Stimulated activated CD8-positive, alpha-beta memory T cell treated with anti-CD3 and anti-CD28 coated beads, Interleukin-4, amount 100 ng/mL, for 48 hours (primary cell): ENCODE data around the gene KIF3C.
"Not testable (repeated sequence)": the region's sequence is repeated elsewhere in the genome, so short reads cannot be mapped to it uniquely, and the experiment has no call there.

Experiments used
- DNase-seq: peaks from one replicate; pipeline ENCODE4 v3.0.0-alpha.2; 2020

KIF3C gene

DNA sequence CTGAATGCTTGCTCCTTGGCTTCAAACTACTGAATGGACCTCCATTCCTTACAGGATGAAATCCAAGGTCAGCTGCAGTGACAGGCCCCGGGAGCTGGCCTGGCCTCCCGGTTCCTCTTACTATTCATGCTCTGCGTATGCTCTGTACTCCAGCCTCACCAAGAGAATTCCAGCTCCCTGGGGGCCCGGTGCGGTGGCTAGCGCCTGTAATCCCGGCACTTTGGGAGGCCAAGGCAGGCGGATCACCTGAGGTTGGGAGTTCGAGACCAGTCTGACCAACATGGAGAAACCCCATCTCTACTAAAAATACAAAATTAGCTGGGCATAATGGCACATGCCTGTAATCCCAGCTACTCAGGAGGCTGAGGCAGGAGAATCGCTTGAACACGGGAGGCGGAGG, 23.7 kb downstream of the KIF3C start:
- DNase-seq: not testable (repeated sequence)

DNA sequence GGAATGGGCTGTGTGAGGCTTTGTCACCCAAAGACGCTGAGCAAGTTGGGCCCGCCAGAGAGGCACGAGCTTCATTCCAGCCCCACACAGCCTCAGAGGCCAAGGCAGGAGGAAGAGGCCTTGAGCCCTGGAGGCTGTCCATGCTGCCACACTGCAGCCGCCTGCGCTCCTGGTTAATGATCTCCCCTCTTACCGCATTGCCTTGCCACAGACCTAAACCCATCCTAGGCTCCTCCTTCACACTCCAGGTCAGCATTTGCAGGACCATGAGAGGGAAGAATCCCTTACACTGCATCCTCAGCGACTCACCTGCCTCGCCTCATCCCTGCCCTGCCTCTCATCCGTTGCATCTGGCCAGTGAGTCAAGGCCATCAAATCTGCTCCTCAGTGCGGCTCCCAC, 24.6 kb downstream of the KIF3C start:
- DNase-seq: no peak

DNA sequence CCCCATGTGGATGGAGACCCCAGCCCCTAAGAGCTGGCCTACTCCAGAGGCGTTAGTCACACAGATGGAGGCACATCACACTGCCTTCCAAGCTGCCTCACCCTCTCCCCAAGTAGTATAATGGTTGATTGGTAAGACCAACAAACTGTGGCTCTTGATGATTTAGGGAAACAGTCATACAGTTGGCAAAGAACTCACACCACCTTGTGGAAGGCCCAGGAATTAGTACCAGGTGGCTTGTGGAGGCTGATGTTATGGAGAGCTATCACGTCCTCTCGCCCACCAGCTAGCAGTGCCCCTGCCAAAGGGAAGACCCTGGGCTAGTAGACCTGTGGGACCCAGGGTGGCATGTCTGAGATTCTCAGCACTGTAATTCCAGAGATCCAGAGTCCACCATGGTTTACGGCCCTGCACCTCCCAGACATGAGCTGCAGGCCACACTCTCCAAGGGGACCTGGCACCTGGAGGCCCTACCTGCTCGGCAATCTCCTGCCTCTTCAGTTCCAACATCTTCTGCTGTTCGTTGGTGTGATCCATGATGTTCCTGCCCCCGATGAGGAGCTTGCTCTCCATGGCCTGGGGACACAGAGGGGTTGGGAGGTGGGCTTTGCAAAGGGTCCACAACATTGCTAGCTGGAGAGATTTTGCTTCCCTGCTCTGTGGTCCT, 26.3 kb downstream of the KIF3C start:
- DNase-seq: no peak

DNA sequence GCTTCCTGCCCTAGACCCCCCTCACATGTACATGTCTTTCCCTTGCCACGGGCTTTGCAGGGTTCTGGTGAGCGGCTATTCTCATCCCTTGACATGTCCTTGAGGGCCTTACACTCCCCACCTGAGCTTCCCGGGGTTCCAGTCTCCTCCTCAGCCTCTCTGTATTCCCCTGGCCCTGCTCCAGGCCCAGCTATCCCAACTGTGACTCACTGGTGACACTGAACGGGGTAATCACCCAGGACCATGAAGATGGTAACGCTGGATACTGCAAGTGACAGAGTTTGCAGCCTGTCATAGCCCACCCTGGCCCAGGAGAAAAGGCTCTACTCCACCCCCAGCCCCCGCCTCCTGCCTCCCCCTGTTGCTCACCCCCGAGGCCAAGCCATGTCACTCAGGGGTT, 27.3 kb downstream of the KIF3C start:
- no peak for DNase-seq

GRCh38 chr2:25954199-25954752, 28.0 kb downstream of the KIF3C start:
- no peak for DNase-seq

GRCh38 chr2:25951071-25951547, 31.2 kb downstream of the KIF3C start:
- DNase-seq: peak; percentile 78

DNA sequence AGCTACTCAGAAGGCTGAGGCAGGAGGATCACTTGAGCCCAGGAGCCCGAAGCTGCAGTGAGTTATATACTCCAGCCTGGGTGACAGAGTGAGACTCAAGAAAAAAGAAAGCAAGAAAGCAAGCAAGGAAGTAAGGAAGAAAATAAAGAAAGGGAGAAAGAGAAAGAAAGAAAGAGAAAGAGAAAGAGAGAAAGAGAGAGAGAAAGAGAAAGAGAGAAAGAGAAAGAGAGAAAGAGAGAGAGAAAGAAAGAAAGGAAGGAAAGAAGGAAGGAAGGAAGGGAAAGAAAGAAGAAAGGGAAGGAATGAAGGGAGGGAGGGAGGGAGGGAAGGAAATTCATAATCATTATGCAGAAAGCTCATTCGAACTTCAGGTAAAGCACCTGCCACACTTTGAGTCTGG, 33.9 kb downstream of the KIF3C start:
- DNase-seq: no peak

DNA sequence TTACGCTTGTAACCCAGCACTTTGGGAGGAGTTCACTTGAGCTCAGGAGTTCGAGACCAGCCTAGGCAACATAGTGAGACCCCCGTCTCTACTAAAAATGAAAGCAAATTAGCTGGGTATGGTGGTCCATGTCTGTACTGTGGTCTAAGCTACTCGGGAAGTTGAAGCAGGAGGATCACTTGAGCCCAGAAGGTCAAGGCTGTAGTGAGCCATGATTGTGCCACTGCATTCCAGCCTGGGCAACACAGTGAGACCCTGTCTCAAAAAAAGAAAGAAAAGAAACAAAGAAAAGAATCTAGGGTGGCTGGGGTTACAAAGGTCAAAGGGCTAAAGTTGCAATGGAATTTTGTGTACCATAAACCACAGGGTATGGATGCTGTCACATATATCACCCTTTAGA, 41.3 kb downstream of the KIF3C start:
- DNase-seq: no peak

DNA sequence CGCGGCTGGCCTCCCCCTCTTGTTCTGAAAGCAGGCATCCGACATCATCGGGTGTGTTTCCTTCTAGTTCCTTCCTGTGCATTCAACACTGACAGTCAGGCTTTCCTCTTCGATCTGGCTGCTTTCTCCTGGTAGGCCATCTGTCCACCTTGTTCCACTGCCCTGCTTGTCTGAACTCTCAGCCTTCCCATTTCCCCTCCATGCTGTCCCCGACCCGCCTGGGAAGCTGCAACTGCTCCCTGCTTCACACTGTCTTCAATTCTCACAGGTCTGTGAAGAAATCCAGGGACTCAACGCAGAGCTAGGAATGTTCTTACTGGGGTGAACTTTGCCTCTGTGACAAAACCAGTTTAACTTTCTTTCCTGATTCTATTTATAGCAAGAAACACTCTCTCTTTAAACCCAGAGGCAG, 43.0 kb downstream of the KIF3C start:
- no peak for DNase-seq

DNA sequence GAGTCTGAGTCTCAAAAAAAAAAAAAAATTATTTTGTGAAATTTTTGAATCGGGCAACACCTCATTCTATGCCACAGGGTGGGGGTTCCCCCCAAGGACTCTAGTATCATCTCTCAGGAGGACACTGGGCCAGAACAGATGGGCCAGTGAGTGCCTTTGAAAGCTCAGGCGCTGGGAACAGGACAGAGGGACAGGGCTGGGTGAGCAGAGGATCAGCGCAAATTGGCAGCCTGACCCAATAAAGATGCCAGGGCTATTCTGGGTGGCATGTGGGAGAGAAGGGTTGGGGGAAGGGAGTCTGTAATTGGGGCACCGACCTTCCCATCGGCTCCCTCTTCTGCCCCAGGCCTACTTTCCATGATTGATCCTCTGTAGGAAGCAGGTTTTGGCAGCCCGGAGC, 44.0 kb downstream of the KIF3C start:
- DNase-seq: no peak

- no peak for DNase-seq
These were observed 45.3 kb downstream of the KIF3C start for GRCh38 chr2:25936889-25937545.

- DNase-seq: no peak
These were observed 48.7 kb downstream of the KIF3C start for GRCh38 chr2:25933622-25934021.

- no peak for DNase-seq
These were observed 52.4 kb downstream of the KIF3C start for GRCh38 chr2:25929789-25930473.

DNA sequence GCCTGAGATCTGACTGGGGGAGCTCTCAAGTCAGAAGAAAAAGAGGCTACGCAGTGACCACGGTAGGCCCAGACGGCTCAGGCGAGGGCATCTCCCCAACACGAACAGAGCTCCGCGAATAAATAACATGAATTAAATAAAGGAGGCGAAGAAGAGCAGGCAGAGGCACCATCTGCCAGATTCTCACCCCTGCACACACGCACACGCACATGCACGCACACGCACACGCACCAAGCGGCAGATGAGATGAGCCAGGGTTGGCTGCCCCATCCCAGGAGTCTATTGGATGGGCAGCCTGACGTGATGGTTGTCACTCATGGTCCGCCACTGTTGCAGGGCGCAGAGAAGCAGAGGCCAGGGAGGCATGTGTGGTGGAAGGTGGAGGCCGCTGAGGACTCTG, 53.6 kb downstream of the KIF3C start:
- DNase-seq: no peak

GRCh38 chr2:25926984-25927756, 55.1 kb downstream of the KIF3C start:
- DNase-seq: peak; percentile 29

DNA sequence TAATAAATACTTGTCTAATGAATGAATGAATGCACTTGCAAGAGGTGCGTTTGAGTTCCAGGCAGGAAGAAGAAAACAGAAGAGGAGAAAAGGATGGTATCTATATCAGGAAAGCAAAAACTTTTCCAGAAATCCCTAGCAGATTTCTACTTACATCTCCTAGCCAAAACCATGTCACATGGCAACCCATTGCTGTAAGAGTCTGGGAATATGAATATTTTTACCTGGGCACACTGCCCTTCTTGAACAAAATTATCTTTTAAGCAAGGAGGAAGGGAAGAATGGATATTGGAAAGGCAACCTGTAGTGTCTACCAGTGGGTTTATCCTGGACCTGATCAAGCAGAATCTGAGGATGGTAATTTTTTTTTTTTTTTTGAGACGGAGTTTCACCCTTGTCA, 59.8 kb downstream of the KIF3C start:
- no peak for DNase-seq

DNA sequence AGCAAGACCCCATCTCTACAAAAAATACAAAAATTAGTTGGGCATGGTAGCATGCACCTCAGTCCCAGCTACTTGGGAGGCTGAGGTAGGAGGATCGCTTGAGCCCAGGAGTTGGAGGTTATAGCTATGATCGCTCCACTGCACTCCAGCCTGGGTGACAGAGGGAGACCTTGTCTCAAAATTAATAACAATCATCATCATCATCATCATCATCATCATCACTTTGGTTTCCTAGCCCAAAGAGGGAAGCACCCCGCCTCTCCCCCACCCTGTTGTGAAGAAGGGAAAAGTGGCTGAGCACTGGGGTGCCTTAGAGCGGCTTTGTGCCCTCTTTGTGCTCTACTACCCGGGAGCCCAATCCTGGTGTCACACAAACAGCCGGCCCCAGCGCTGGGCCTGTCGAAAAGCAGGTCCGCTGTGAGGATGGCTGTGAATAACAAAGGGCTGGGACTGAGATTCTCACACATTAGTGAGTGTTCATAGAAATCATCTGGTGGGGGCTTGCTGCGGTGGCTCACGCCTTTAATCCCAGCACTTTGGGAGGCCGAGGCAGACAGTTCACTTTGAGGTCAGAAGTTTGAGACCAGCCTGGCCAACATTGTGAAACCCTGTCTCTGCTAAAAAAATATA, 61.4 kb downstream of the KIF3C start:
- DNase-seq: no peak

GRCh38 chr2:25920336-25920735, 62.0 kb downstream of the KIF3C start:
- no peak for DNase-seq

GRCh38 chr2:25917832-25918231, 64.5 kb downstream of the KIF3C start:
- DNase-seq: no peak

DNA sequence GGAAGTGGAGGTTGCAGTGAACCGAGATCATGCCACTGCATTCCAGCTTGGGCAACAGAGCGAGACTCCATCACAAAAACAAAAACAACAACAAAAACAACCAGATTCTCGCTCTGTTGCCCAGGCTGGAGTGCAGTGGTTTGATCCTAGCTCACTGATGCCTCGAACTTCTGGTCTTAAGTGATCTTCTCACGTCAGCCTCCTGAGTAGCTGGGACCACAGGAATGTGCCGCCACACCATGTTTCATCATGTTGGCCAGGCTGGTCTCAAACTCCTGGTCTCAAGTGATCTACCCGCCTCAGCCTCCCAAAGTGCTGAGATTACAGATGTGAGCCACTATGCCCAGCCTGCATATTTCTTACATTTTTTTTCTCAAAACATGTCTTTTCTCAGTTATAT, 64.9 kb downstream of the KIF3C start:
- DNase-seq: not testable (repeated sequence)

DNA sequence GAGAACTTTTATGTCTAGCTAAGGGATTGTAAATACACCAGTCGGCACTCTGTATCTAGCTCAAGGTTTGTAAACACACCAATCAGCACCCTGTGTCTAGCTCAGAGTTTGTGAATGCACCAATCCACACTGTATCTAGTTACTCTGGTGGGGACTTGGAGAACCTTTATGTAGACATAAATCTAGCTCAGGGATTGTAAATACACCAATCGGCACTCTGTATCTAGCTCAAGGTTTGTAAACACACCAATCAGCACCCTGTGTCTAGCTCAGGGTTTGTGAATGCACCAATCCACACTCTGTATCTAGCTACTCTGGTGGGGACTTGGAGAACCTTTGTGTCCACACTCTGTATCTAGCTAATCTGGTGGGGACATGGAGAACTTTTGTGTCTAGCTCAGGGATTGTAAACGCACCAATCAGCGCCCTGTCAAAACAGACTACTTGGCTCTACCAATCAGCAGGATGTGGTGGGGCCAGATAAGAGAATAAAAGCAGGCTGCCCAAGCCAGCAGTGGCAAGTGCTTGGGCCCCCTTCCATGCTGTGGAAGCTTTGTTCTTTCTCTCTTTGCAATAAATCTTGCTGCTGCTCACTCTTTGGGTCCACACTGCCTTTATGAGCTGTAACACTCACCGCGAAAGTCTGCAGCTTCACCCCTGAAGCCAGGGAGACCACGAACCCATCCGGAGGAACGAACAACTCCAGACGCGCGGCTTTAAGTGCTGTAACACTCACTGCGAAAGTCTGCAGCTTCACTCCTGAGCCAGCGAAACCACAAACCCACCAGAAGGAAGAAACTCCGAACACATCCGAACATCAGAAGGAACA, 66.1 kb downstream of the KIF3C start:
- peak; percentile 61 for DNase-seq

- DNase-seq: not testable (repeated sequence)
These were observed 66.9 kb downstream of the KIF3C start for GRCh38 chr2:25915411-25915810.
